GM18861 (cell line): Measurements from ENCODE around the gene JAZF1.
"Not testable (repeated sequence)": the region's sequence is repeated elsewhere in the genome, so short reads cannot be mapped to it uniquely, and the experiment has no call there.

Source experiments
- ATAC-seq: cut with Tn5 transposase; IDR thresholded peaks from one replicate; pipeline ENCODE4 v1.9.1; 2021; ENCODE audit not compliant: unreplicated experiment

The JAZF1 gene

DNA sequence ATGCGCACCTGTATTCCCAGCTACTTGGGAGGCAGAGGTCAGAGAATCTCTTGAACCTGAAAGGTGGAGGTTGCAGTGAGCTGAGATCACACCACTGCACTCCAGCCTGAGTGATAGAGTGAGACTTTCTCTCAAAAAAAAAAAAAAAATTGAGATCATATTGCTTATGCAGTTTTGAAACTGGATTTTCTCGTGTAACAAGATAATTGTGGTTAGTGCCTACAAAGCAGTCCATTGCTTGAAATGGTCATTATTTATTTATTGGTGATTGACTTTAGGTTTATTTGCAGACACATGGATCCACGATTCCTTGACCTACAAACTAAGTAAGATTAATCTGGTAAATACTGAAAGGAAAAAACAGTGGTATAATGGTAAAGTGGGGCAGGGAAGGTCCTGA, 290.8 kb downstream of the JAZF1 start:
- ATAC-seq: no peak

- ATAC-seq: no peak
These were observed 291.9 kb downstream of the JAZF1 start for GRCh38 chr7:27888736-27889135.

DNA sequence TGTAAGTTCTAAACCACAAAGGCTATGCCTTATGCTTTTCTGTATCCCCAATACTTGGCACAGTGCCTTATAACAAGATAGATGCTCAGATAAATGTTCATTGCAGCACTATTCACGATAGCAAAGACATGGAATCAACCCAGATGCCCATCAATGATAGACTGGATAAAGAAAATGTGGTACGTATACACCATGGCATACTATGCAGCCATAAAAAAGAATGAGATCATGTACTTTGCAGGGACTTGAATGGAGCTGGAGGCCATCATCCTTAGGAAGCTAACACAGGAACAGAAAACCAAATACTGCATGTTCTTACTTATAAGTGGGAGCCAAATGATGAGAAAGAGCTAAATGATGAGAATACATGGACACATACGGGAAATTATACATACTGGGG, 293.9 kb downstream of the JAZF1 start:
- not testable (repeated sequence) for ATAC-seq

DNA sequence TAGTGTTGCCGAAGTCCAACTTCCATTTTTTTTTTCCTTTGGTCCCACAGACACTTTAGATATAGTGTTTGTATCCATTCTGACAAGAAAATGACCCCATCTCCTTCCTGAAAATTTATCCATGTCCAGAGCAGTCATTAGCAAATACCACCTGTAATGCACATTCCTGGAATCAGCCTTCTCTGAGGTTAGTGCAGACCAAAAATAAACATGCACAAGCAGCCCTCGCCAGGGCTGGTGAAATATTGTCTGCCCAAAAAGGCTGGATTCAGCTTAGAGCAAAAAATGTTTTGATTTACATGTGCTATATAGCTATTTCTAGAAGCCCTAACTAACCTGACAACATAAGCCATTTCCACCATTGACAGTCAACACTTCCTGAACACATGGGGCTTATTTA, 294.9 kb downstream of the JAZF1 start:
- no peak for ATAC-seq

DNA sequence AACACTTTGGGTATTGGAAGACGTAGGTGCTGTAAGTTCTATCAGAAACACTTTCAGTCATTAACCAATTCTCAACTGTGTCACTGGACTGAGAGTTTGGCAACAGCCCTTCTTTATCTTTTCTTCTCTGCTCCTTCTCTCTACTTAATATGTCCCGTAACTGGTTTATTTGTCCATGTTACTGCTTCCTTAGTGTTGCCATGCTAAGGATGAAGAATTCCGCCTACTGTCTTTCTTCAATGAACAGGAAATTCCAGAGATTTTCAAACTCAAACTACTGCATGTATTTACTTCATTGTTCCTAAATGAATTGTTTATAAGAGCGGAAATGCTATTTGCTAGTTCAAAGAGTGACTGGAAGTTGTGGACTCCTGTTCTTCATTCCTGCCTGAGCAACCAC, 296.9 kb downstream of the JAZF1 start:
- ATAC-seq: no peak

GRCh38 chr7:27876756-27877155, 303.8 kb downstream of the JAZF1 start:
- no peak for ATAC-seq

DNA sequence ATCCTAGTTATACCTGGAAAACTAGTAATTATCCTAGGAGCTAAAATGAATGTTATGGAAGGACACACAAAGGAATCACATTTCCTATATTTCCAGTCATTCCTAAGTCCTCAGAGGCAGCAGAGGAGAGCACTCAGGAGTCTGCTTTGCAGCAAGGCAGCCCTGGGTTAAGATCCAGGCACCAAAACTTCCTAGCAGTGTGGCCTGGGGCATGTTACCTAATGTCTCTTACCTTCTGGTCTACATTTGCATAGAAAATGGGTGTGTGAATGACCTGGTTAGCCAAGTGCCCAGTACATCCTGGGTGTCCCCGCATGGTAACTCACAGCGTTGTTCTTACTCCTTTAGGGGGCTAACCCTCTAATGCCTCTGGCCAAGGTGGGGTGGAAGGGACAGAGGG, 304.8 kb downstream of the JAZF1 start:
- ATAC-seq: no peak

DNA sequence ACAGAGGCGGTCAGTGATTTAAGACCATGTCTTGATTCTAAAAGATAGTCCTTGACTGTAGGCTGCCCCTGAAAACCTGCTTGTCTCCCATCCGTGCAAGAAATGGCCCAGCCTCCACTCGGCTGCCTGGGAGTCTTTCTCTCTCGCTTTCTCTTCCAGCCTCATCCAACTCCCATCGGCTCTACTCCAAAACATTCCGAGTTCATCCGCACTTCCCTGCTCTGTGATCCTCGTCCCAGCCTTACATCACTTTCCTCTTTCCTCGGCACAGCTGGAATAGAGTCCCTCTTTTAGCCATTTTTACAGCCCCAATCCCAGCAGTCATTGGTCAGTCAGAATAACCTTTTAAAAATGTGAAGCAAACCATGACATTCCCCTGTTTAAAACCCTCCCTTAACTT, 305.5 kb downstream of the JAZF1 start:
- no peak for ATAC-seq

- no peak for ATAC-seq
These were observed 306.3 kb downstream of the JAZF1 start for GRCh38 chr7:27873981-27874957.

DNA sequence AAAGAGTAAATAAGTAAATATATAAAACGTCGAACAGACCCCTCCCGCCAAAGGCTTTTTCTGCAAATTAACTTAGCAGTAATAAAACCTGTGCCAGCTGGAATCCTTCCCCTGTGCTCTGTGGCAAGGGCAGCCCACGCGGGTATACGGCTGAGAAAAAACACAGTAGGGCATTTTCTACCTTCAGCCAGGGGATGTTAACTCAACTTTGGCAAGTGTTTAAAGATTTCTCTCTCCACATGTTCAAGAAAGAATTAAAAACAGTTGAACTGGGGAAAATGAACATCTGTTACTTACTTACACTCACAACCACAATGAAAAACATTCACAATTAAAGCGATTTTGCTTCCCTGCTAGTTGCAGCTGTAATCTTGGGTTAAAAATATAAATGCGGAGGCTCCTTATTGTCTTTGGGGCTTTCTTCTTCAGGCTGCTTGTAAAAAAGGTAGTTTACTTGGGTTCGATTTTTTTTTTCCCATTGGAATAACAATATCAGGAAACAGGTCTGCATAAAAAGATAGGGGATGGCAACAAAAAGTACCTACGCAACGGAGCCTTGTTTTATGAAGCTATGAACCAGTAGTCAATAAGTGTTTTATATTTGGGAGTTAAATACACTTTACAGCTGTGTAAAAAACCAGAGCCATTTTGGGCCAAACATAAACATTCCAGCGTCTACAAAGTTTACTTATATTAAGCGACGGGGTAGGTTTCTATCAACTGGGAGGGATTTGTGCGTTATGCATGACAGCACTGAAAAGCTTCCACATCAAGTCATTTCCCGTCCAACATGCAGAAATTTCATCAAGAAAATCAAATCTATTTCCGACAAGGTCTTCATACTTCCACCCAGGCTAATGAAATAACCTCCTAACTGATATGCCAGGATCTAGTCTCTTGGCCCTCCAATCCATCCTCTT, 308.0 kb downstream of the JAZF1 start:
- no peak for ATAC-seq

GRCh38 chr7:27871866-27872265, 308.7 kb downstream of the JAZF1 start:
- no peak for ATAC-seq

DNA sequence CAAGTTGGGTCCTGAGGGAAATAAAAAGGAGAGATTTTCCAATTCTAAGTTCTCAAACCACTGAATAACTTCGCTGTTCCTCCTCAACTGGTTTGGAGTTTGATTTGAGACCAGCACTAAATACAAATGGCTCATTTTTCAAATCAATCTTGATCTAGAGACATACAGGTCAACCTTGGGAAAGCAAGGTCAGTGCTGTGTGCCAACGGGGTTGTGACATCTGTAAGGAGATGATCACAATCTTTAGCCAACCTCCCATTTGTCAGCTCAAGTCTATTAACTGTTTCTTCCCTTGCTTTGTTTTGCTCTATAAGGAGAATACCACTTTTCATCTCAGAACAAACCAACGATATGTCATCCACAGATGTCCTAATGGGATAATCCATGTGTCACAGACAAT, 309.5 kb downstream of the JAZF1 start:
- no peak for ATAC-seq

DNA sequence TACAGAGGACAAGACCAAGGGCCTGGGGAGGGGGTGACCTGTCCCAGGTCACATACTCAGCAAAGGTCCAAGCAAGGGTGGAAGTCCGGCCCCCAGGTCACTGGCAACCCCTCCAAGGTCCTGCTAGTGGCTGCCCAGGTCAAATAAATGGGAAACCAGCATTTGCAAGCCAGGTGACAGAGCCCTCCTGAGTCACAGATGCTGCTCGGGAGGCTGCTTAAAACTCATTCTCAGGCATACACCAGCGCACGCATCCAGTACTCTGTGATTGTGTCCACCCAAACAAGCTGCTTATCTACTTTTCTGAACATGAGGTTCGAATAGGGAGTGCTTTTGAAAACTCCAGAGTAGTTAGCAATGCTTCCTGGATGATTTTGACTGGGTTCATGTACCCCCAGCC, 310.0 kb downstream of the JAZF1 start:
- ATAC-seq: no peak

DNA sequence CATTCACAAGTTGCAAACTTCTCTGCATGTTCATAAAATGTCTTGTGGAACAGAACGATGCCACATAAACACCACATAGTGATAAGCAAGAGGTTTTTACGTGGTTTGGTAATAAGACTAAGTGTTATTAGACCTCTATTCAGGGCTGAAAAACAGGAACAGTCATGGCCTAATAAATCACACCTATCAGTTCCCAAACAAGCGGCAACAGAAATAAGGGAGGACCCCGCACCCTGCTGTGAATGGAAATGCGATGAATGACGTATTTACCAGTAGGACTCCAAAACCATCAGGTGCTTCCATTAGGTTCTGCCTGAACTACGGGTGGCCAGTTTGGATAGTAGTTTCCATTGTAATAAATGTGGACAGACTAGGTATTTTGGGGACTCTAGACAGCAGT, 311.5 kb downstream of the JAZF1 start:
- ATAC-seq: no peak

GRCh38 chr7:27868131-27868550, 312.5 kb downstream of the JAZF1 start:
- no peak for ATAC-seq

DNA sequence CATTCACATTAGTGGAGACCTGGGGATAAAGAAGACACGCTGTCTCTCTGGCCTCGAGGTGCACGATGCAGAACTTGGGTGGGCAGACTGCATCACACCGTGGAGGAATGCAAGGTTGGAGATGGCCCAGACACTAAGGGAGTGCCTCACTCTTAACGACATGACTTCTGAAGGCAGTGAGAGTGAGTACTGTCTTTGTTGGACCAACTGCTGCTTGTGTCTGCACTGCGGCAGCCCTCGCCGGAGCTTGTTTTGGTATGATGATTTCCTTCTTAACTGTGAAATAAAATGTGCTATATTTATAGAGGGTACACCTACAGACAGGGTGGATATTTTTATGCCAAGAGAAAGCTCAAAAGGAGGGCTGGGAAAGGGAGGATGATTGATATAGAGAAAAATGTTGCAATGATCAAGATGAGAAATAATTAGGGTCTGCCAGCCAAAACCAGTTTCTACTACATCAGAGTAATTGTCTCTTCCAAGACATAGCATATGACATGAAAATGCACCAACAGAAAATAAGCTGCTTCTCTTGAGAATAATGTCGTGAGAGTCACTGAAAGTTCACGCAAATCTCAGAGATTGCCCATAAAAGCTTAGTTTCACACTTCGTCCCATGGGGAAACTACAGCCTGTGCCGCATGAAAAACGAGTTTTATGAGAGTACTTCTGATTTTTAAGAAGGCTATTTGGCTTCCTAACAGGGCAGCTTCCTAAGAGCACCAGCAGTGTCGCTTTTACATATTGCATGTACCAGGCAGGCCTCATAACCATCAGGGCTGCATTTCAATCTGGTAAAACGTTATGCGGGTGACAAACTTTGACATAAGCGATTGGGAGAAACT, 313.5 kb downstream of the JAZF1 start:
- ATAC-seq: no peak

GRCh38 chr7:27866256-27866655, 314.3 kb downstream of the JAZF1 start:
- no peak for ATAC-seq

GRCh38 chr7:27863880-27864279, 316.7 kb downstream of the JAZF1 start:
- ATAC-seq: no peak

- no peak for ATAC-seq
These were observed 318.8 kb downstream of the JAZF1 start for GRCh38 chr7:27861747-27862146.

DNA sequence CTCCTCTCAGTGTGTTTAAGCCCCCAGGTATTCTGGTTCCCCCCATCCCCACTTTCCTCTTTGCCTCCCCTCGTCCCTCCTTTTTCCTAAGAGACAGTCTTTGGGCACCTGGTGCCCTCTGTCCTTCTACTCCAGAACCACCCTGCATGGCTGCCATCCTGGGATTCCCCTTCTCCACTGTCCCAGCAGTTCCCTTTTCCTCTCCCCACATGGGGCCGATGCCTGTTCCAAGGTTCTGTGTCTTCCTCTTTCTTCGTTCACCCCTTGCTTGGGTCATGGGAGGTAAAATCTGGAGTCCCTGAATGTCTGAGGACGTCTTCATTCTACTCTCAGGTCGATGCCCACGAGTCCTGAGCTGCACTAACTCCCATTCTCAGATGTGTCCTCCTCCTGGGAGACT, 319.8 kb downstream of the JAZF1 start:
- no peak for ATAC-seq
